H1 (cell line): ENCODE results near the gene VSIG2. TPM values are rescaled to one million over a fixed set of nuclear protein-coding genes. Genes with fewer than 3 reads are reported as not detected.

ENCODE experiments used
- CTCF ChIA-PET: fragments of 300-600 bp; sonication (Branson Sonifier 250); formaldehyde crosslinking; loops from one replicate; lab custom pipeline; 2021; ENCODE audit not compliant: partially characterized antibody; lab: Charles Lee
- POLR2A ChIA-PET: fragments of 300-600 bp; sonication (Branson Sonifier 250); formaldehyde crosslinking; loops from one replicate; lab custom pipeline; 2021; ENCODE audit warnings: inconsistent platforms; ENCODE audit not compliant: partially characterized antibody; lab: Charles Lee
- DNase-seq, 2 experiments: peaks; one replicate each; pipeline versions ENCODE4 v3.0.0 to v3.0.0-alpha.2; 2010 to 2022; ENCODE audit warnings: low spot score in 2 of 2, low read depth in 1 of 2, mixed read lengths in 1 of 2
- FAIRE-seq: peaks from 2 replicates; lab custom pipeline; 2011; peaks lifted over from hg19 to GRCh38; lab: Jason Lieb, UNC
- H2AFZ ChIP-seq: 2 replicates; pipeline ENCODE4 v1.8.1; 2012; ENCODE audit warnings: low read length, inconsistent platforms
- H2AK5ac ChIP-seq: 2 replicates; pipeline ENCODE4 v1.6.1; 2013; ENCODE audit warnings: low read depth, low read length
- H2BK120ac ChIP-seq: replicated peaks from 2 replicates; pipeline ENCODE3; 2013; ENCODE audit warnings: low read depth, low read length, inconsistent platforms
- H2BK12ac ChIP-seq: 2 replicates; pipeline ENCODE4 v1.6.1; 2013; ENCODE audit warnings: low read depth, low read length
- H2BK15ac ChIP-seq: 2 replicates; pipeline ENCODE4 v1.6.1; 2013; ENCODE audit warnings: low read length
- H2BK20ac ChIP-seq: 2 replicates; pipeline ENCODE4 v1.6.1; 2013; ENCODE audit warnings: low read length
- H2BK5ac ChIP-seq: 2 replicates; pipeline ENCODE4 v1.6.1; 2013; ENCODE audit warnings: low read depth, low read length
- H3K14ac ChIP-seq: 2 replicates; pipeline ENCODE4 v1.6.1; 2013; ENCODE audit warnings: inconsistent platforms; ENCODE audit not compliant: insufficient read length
- H3K18ac ChIP-seq: 2 replicates; pipeline ENCODE4 v1.6.1; 2013; ENCODE audit warnings: low read length; ENCODE audit errors: extremely low read depth
- H3K23ac ChIP-seq: 2 replicates; pipeline ENCODE4 v1.6.1; 2013; ENCODE audit warnings: inconsistent platforms; ENCODE audit not compliant: insufficient read length
- H3K23me2 ChIP-seq: 2 replicates; pipeline ENCODE4 v1.6.1; 2013; ENCODE audit warnings: low read depth, low read length
- H3K27ac ChIP-seq: 2 replicates; pipeline ENCODE4 v1.6.1; 2011; ENCODE audit warnings: low read depth, low read length, inconsistent platforms
- H3K27me3 ChIP-seq, 4 experiments: replicated peaks in 1 of 4; 1 replicate in 1 of 4; 2 replicates in 3 of 4; pipeline versions ENCODE4 v1.6.1 to v1.8.1; 2011 to 2013; ENCODE audit warnings: low read length in 3 of 4, mild to moderate bottlenecking in 3 of 4, inconsistent platforms in 2 of 4, mixed read lengths in 2 of 4, moderate library complexity in 1 of 4; ENCODE audit not compliant: control insufficient read depth in 3 of 4, insufficient read depth in 3 of 4; ENCODE audit errors: extremely low read depth in 1 of 4
- H3K36me3 ChIP-seq, 4 experiments: 2 replicates each; pipeline versions ENCODE4 v1.6.1 to v1.8.1; 2011 to 2013; ENCODE audit warnings: mild to moderate bottlenecking in 4 of 4, low read length in 3 of 4, moderate library complexity in 2 of 4, control low read depth in 1 of 4, inconsistent platforms in 1 of 4; ENCODE audit not compliant: insufficient read depth in 4 of 4, control insufficient read depth in 2 of 4
- H3K4ac ChIP-seq: replicated peaks from 2 replicates; pipeline ENCODE3; 2013; ENCODE audit warnings: low read length, low read depth, mixed read lengths, inconsistent platforms; ENCODE audit not compliant: insufficient read length
- H3K4me1 ChIP-seq, 4 experiments: replicated peaks in 1 of 4; 1 replicate in 1 of 4; 2 replicates in 3 of 4; pipeline versions ENCODE4 v1.6.1 to v1.8.1; 2011 to 2013; ENCODE audit warnings: low read length in 3 of 4, inconsistent platforms in 2 of 4, mixed read lengths in 1 of 4; ENCODE audit not compliant: insufficient read depth in 4 of 4, control insufficient read depth in 3 of 4
- H3K4me2 ChIP-seq, 2 experiments: 2 replicates each; pipeline versions ENCODE4 v1.6.1 to v1.8.1; 2011 to 2013; ENCODE audit warnings: low read depth in 2 of 2, low read length in 2 of 2, control low read depth in 1 of 2, inconsistent platforms in 1 of 2, mild to moderate bottlenecking in 1 of 2; ENCODE audit not compliant: insufficient read depth in 1 of 2
- H3K4me3 ChIP-seq, 4 experiments: fragments of 200-600, 300-600 bp in 1 of 4; sonication (generic), shearing (Covaris generic), sonication (Bioruptor Twin) in 1 of 4; 2 replicates each; pipeline versions ENCODE4 v1.5.1 to v1.8.1; 2011 to 2016; ENCODE audit warnings: low read length in 4 of 4, low read depth in 3 of 4, control low read depth in 2 of 4, inconsistent platforms in 2 of 4, mild to moderate bottlenecking in 2 of 4, mixed read lengths in 1 of 4, moderate library complexity in 1 of 4; ENCODE audit not compliant: insufficient read depth in 2 of 4; ENCODE audit errors: extremely low read depth in 1 of 4
- H3K56ac ChIP-seq: replicated peaks from 2 replicates; pipeline ENCODE3; 2013; ENCODE audit warnings: low read depth, mild to moderate bottlenecking, mixed read lengths, low read length, inconsistent platforms; ENCODE audit not compliant: insufficient read length
- H3K79me1 ChIP-seq: 2 replicates; pipeline ENCODE4 v1.6.1; 2013; ENCODE audit warnings: low read depth, low read length, control low read depth
- H3K79me2 ChIP-seq, 2 experiments: 2 replicates each; pipeline versions ENCODE4 v1.6.1 to v1.8.1; 2012 to 2013; ENCODE audit warnings: low read length in 2 of 2, mild to moderate bottlenecking in 2 of 2, inconsistent platforms in 1 of 2; ENCODE audit not compliant: insufficient read depth in 2 of 2, control insufficient read depth in 1 of 2
- H3K9ac ChIP-seq, 4 experiments: replicated peaks in 1 of 4; 1 replicate in 1 of 4; 2 replicates in 3 of 4; pipeline versions ENCODE4 v1.6.1 to v1.8.1; 2011 to 2013; ENCODE audit warnings: low read depth in 3 of 4, low read length in 3 of 4, control low read depth in 2 of 4, mild to moderate bottlenecking in 2 of 4, moderate library complexity in 2 of 4, inconsistent platforms in 1 of 4; ENCODE audit errors: extremely low read depth in 1 of 4
- H3K9me3 ChIP-seq, 2 experiments: 2 replicates each; pipeline versions ENCODE4 v1.6.1 to v1.8.1; 2012 to 2013; ENCODE audit warnings: mild to moderate bottlenecking in 2 of 2, moderate library complexity in 2 of 2, control low read depth in 1 of 2, inconsistent platforms in 1 of 2, low read depth in 1 of 2, low read length in 1 of 2, mixed read lengths in 1 of 2; ENCODE audit not compliant: insufficient read depth in 2 of 2
- H4K20me1 ChIP-seq, 2 experiments: replicated peaks in 1 of 2; 2 replicates each; pipeline versions ENCODE3 to v1.8.1; 2011 to 2013; ENCODE audit warnings: inconsistent platforms in 2 of 2, low read length in 2 of 2, mild to moderate bottlenecking in 1 of 2; ENCODE audit not compliant: insufficient read depth in 2 of 2, control insufficient read depth in 1 of 2
- H4K5ac ChIP-seq: 2 replicates; pipeline ENCODE4 v1.6.1; 2013; ENCODE audit warnings: low read length, low read depth, mixed read lengths, inconsistent platforms; ENCODE audit not compliant: insufficient read length
- H4K8ac ChIP-seq: 2 replicates; pipeline ENCODE4 v1.8.0; 2013; ENCODE audit warnings: mild to moderate bottlenecking, moderate library complexity, low read length, inconsistent platforms; ENCODE audit not compliant: insufficient read depth; ENCODE audit errors: extremely low read depth
- H4K91ac ChIP-seq: replicated peaks from 2 replicates; pipeline ENCODE3; 2013; ENCODE audit warnings: low read length, mixed read lengths, inconsistent platforms; ENCODE audit not compliant: insufficient read length
- CBX8 ChIP-seq: fragments of 300-800, 300-1000 bp; sonication (generic); IDR thresholded peaks from 2 replicates; pipeline ENCODE4 v1.7.1; 2016; ENCODE audit warnings: low read depth, low read length, borderline replicate concordance
- SAP30 ChIP-seq: fragments of 300-600 bp; sonication (generic); IDR thresholded peaks from 2 replicates; pipeline ENCODE4 v1.7.1; 2012; ENCODE audit warnings: low read length, moderate library complexity, mild to moderate bottlenecking, inconsistent platforms; ENCODE audit not compliant: insufficient read depth, insufficient replicate concordance
- WGBS, 2 experiments: shearing (Covaris generic) in 1 of 2; methylation state at CpG; one replicate each; pipeline versions ENCODE4 v1.1.6 to v1.1.7; 2013 to 2015; ENCODE audit warnings: low lambda C conversion rate in 2 of 2, mixed read lengths in 2 of 2, inconsistent platforms in 1 of 2, low coverage in 1 of 2, missing lambda C conversion rate in 1 of 2; ENCODE audit not compliant: insufficient replicate concordance in 2 of 2, insufficient coverage in 1 of 2, insufficient read length in 1 of 2; ENCODE audit errors: extremely low coverage in 1 of 2, missing lambda C conversion rate in 1 of 2; 5-methylcytosine and 5-hydroxymethylcytosine counted together
- polyA plus RNA-seq, 7 experiments: library from polyadenylated mRNA; depleted of rRNA in 3 of 7; stranded (reverse) in 5 of 7; unstranded in 2 of 7; fragments of >200 nt in 5 of 7; fragments of 200-250 nt in 2 of 7; gene quantifications; 1 replicate in 5 of 7; 2 replicates in 1 of 7; 4 replicates in 1 of 7; pipeline versions ENCODE4 v1.2.1 to v1.2.3, GENCODE V29; 2011 to 2013; ENCODE audit warnings: missing spikeins in 2 of 7, mixed read lengths in 2 of 7
- total RNA-seq: library from RNA; stranded (reverse); fragmentation: NEBNext Ultra II Directional; extraction: Animal tissue kit (Norgen Biotek cat#: 25700); gene quantifications from 2 replicates; pipeline ENCODE4 v1.2.1, GENCODE V29; 2021

The VSIG2 gene
- total and polyA plus RNA-seq, 2 of the 8 experiments (the other 6 are each of a cell fraction or from before 2014, with no cell fraction given): 0.18 TPM; not detected in 1

DNA sequence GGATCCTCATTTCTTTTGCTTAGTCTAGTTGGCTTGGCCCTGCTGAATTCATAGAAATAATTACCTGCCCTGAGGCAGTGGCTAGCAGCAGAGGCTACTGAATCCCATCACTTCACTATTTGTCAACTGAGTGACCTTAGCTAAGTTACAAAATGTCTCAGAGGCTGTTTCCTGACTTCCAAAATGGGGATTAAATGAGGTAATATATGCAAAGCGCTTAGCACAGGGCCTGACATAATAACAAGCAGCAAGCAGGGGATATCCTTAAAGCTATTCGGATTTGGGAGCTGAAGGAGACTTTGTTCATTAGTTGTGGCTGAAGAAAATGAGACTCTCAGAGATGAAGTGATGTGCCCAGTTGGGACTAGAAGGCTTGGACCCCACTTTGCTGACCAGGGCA is 9.5 kb downstream of the VSIG2 start:
- H3K23me2 ChIP-seq: peaks cover 19% of the 10 kb centered on the region
- no peak overlapping the region for H3K4me3 ChIP-seq
- H3K23ac ChIP-seq: no peak overlapping the region
- no peak overlapping the region for H4K8ac ChIP-seq
- no peak overlapping the region for H4K91ac ChIP-seq
- DNase-seq: no peak
- H4K20me1 ChIP-seq: peaks cover 14 to 24% of the 10 kb centered on the region in 2 experiments
- peaks cover 0 to 27% (median 12%) of the 10 kb centered on the region in 4 experiments; a peak in 6 of 7 replicates for H3K4me1 ChIP-seq
- TF ChIP-seq CBX8 (0 out of 2 replicates have a peak, but pooled peaks have one; percentile 5), SAP30 (no peak)
- WGBS, 2 experiments: 37% methylated on average over 2 of the region's 2 CpGs; no CpG with 5 or more reads in 1 of the 2 experiments
- no peak overlapping the region for H2BK20ac ChIP-seq
- H3K9ac ChIP-seq: no peak overlapping the region
- H3K9me3 ChIP-seq: no peaks in the 10 kb centered on the region
- no peak overlapping the region for H2BK120ac ChIP-seq
- no peaks in the 10 kb centered on the region for H3K36me3 ChIP-seq
- H3K79me1 ChIP-seq: no peaks in the 10 kb centered on the region
- no peak overlapping the region for H4K5ac ChIP-seq
- H3K4ac ChIP-seq: no peak overlapping the region
- 0 out of 2 replicates have a peak overlapping the region, but pooled peaks have one; percentile 46 for H2BK15ac ChIP-seq
- ChIA-PET POLR2A (interaction anchor here (1.4 to 1.9 kb wide), 2 partner anchors 11 to 20 kb away, joined by 4 to 7 read pairs; partner anchors contain the start of gene ESAM), CTCF (interaction anchor here (0.5 to 28.0 kb wide), 9 partner anchors 3 to 124 kb away, joined by 3 to 382 read pairs (median 6); partner anchors contain the start of genes ESAM, NRGN, ROBO3 and VSIG2)
- H3K14ac ChIP-seq: no peak overlapping the region
- H3K4me2 ChIP-seq: no peak overlapping the region
- H3K18ac ChIP-seq: no peak overlapping the region
- no peak overlapping the region for H2BK5ac ChIP-seq
- no peak overlapping the region for H2BK12ac ChIP-seq
- peaks cover 85 to 96% (median 93%) of the 10 kb centered on the region in 4 experiments for H3K27me3 ChIP-seq
- no peak overlapping the region for H3K27ac ChIP-seq
- no peak overlapping the region for H2AFZ ChIP-seq
- no peak for FAIRE-seq
- H2AK5ac ChIP-seq: no peak overlapping the region; the same call in 1 of the 2 replicates
- no peak overlapping the region for H3K56ac ChIP-seq
- H3K79me2 ChIP-seq: no peaks in the 10 kb centered on the region
